ENCODE data around the gene RASL11B.

DNA sequence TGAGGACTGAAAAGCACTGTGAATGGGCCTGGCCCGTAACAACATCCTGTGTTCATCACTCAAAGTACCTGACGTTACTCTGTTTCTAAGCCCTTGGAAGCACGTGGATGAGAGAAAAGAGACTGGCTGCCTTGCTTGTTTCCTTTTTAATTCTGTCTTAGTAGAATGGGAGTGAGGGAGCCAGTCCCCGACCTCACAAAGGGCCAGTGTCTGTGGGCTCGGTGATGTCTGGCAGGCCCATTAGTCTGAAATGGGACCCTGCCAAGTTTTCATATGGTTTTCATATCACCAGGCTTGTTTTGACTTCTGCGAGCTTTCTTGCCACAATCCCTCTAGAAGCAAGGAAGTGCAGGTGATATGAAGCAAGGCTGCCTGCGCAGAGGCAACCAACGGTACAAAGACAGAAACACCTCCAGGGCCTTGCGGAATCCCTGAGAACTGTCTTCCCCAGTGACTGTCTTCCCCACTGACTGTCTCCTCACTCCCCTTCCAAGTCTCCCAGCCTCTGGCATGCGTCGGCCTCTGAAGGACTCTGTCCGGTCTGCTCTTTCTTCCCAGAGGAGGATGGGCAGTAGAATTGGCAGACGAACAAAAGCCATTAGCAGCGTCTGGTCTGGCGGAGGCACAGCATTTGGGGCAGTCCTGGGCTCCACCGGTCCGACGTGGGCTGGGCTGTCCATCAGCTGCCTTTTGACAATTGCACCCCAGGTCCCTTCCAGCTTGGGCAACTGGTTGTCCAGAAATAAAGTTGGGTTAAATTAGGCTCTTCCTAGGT lies 20.2 kb upstream of the RASL11B start:
- TF ChIP-seq YY1 (IDR thresholded peaks at IDR 0.05; ENCODE audit: insufficient read depth, insufficient replicate concordance, low read depth, low read length) (no peak), CBX1 (IDR thresholded peaks at IDR 0.05; ENCODE audit: low read depth) (no peak), FOXJ3 (CRISPR knock-in tag; IDR thresholded peaks at IDR 0.05; ENCODE audit: borderline replicate concordance) (no peak), HNF4G (IDR thresholded peaks at IDR 0.05; ENCODE audit: borderline replicate concordance, low read depth, low read length) (no peak), HNF4G (CRISPR knock-in tag; IDR thresholded peaks at IDR 0.05; ENCODE audit: borderline replicate concordance, low read depth) (no peak), ZNF75D (CRISPR knock-in tag; IDR thresholded peaks at IDR 0.05; ENCODE audit: borderline replicate concordance) (no peak), RAD21 (CRISPR knock-in tag; IDR thresholded peaks at IDR 0.05) (no peak), FOXC1 (CRISPR knock-in tag; IDR thresholded peaks at IDR 0.05; ENCODE audit: borderline replicate concordance) (no peak), NR2C2 (CRISPR knock-in tag; IDR thresholded peaks at IDR 0.05; ENCODE audit: borderline replicate concordance) (no peak), NFIC (IDR thresholded peaks at IDR 0.05; ENCODE audit: low read length) (no peak)
- TF ChIP-seq, protein P1, sequence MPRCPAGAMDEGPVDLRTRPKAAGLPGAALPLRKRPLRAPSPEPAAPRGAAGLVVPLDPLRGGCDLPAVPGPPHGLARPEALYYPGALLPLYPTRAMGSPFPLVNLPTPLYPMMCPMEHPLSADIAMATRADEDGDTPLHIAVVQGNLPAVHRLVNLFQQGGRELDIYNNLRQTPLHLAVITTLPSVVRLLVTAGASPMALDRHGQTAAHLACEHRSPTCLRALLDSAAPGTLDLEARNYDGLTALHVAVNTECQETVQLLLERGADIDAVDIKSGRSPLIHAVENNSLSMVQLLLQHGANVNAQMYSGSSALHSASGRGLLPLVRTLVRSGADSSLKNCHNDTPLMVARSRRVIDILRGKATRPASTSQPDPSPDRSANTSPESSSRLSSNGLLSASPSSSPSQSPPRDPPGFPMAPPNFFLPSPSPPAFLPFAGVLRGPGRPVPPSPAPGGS (CRISPR knock-in tag; IDR thresholded peaks at IDR 0.05), result no peak
- TF ChIP-seq, protein P2, sequence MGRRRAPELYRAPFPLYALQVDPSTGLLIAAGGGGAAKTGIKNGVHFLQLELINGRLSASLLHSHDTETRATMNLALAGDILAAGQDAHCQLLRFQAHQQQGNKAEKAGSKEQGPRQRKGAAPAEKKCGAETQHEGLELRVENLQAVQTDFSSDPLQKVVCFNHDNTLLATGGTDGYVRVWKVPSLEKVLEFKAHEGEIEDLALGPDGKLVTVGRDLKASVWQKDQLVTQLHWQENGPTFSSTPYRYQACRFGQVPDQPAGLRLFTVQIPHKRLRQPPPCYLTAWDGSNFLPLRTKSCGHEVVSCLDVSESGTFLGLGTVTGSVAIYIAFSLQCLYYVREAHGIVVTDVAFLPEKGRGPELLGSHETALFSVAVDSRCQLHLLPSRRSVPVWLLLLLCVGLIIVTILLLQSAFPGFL (CRISPR knock-in tag; IDR thresholded peaks at IDR 0.05), result no peak
- TF ChIP-seq, protein P3, sequence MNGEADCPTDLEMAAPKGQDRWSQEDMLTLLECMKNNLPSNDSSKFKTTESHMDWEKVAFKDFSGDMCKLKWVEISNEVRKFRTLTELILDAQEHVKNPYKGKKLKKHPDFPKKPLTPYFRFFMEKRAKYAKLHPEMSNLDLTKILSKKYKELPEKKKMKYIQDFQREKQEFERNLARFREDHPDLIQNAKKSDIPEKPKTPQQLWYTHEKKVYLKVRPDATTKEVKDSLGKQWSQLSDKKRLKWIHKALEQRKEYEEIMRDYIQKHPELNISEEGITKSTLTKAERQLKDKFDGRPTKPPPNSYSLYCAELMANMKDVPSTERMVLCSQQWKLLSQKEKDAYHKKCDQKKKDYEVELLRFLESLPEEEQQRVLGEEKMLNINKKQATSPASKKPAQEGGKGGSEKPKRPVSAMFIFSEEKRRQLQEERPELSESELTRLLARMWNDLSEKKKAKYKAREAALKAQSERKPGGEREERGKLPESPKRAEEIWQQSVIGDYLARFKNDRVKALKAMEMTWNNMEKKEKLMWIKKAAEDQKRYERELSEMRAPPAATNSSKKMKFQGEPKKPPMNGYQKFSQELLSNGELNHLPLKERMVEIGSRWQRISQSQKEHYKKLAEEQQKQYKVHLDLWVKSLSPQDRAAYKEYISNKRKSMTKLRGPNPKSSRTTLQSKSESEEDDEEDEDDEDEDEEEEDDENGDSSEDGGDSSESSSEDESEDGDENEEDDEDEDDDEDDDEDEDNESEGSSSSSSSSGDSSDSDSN (CRISPR knock-in tag; IDR thresholded peaks at IDR 0.05), result no peak

Measured in HepG2 (cell line).